ENCODE results near the gene MDN1.

The MDN1 gene

DNA sequence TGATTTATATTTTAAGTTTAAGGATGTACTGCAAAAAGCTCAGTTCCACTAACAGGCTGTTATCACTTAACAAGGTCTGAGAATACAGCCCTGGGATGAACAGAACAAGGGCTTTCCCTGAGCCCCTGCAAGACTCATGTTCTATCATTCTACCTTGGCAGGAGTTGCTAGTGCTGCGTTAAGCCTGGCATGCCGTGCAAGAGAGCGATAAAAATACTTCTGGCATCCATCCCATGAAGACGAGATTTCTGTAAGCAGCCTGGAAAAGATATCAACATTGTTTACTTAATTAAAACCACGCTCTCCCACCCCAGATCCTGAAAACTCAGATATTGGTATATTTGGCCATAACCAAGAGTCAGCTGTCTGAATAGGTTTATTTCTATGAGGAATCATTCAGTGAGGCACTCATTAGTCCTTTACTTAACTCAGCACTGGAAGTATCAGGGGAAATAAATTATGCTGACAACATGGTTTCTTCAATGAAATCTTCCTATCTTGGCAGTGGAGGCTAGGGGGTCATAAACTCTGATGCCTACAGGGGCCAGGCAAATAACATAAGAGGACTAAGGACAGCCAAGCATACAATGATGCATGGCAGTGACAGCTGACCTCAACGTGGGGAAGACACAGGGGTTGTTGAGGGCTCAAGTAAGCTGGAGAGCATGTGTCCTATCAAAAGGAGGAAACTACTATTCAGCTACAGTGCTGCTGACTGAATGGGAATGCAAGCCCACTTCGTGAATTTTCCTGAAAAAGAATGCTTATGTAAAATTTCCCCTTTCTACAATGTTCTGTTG is 143.4 kb downstream of the MDN1 start:
- no peak overlapping the region for H3K27ac ChIP-seq
- no peak for TF ChIP-seq CTCF (conservative IDR thresholded peaks at IDR 0.05)

DNA sequence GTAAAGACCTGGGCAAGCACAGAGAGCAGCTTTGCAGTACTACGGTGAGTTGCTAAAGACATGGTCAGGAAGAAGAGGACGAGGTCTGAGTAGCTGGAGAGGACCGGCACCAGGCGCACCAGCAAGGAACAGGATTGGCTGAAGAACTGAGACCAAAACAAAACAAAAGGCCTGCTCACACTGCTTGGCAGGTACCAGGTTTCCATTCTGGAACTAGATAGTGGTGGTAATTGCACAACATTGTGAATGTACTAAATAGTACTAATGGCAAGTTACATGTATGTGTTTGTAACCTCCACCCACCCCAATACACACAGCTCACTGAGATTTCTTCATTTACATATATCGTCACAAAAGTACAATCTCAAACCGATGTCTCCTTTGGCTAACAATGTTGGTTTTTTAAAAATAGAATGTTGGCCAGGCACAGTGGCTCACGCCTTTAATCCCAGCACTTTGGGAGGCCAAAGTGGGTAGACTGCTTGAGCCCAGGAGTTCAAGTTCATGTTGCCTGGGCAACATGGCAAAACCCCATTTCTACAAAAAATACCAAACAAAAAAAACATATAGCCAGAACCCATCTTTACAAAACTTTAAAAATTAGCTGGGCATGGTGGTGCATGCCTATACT is 148.5 kb downstream of the MDN1 start:
- TF ChIP-seq CTCF (conservative IDR thresholded peaks at IDR 0.05) (no peak), ZFX (IDR thresholded peaks at IDR 0.05) (no peak)
- no peak overlapping the region for H3K27ac ChIP-seq

GRCh38 chr6:89669002-89669401 is 150.6 kb downstream of the MDN1 start:
- TF ChIP-seq CTCF (conservative IDR thresholded peaks at IDR 0.05) (no peak), ZFX (IDR thresholded peaks at IDR 0.05) (no peak)
- H3K27ac ChIP-seq: no peak overlapping the region

GRCh38 chr6:89667872-89668556 is 151.6 kb downstream of the MDN1 start:
- H3K27ac ChIP-seq: no peak overlapping the region

GRCh38 chr6:89662659-89663223 is 156.9 kb downstream of the MDN1 start:
- no peak overlapping the region for H3K27ac ChIP-seq
- no peak for TF ChIP-seq CTCF (conservative IDR thresholded peaks at IDR 0.05)
- no peak for TF ChIP-seq ZFX (IDR thresholded peaks at IDR 0.05)

More at GRCh38 chr6:89667872-89668556, 151.6 kb downstream of the MDN1 start:
- TF ChIP-seq ZFX (IDR thresholded peaks at IDR 0.05) (no peak), CTCF (conservative IDR thresholded peaks at IDR 0.05) (no peak)

DNA sequence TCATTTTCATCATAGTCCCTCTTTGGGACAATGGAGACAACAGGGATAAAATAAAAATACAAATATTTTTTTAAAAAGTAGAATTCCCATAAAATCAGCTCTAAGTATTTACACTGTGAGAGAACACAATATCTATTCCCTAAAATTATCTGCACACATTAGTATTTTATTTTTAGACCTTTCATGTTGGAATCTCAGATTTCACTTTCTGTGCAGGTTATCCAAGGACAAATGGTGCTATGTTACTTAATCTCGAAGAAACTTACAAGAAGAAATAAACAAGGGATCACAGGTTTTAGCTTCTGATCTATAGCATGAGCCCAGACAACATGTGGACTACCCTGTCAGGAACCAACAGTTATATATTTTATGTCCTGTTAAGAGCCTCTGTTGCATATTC is 158.0 kb downstream of the MDN1 start:
- TF ChIP-seq ZFX (IDR thresholded peaks at IDR 0.05) (no peak), CTCF (conservative IDR thresholded peaks at IDR 0.05) (no peak)
- no peak overlapping the region for H3K27ac ChIP-seq

DNA sequence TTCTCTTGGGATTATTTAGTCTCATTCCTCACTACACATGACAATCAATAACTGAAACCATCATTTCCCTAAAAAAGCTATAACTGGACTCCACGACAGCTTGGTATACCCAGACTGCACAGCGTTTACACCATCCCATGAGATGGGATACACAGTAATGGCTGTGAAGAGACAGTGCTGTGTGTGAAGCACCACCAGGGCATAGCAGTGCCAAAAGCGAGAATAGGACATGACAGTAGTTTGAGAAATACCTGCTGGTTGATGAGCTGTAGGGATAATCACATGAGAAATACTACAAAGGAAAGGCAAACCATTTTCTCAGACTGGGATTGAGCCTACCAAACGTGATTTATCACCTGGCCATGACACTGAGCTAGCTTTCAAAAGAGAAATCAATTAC is 158.6 kb downstream of the MDN1 start:
- no peak for TF ChIP-seq CTCF (conservative IDR thresholded peaks at IDR 0.05)
- TF ChIP-seq ZFX (IDR thresholded peaks at IDR 0.05): no peak

More for the DNA sequence above, 158.6 kb downstream of the MDN1 start:
- H3K27ac ChIP-seq: no peak overlapping the region

Data from C4-2B (cell line).